ENCODE data around the gene BMPR1B.

DNA sequence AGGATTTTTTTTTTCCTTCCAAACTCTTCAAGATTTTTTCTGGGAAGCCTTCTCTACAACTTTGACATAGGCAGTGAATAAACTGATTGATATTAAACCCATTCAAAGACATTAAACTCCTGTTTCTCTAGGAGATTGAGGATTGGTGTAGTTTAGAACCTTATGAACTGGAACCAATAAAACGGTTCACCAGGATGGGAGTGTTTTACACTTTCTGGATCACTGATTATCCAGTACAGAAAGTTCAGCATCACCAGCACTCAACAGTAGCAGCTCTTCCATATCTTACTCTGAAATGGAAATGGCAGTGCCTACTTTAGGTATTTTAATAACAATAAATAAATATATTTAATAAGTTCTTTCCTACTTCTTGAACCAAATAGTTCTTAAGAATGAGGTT lies 76.7 kb downstream of the BMPR1B start:
- TF ChIP-seq CTCF (IDR thresholded peaks at IDR 0.05; ENCODE audit: borderline replicate concordance, extremely low read depth, low read length, poor library complexity, severe bottlenecking), result no peak
- TF ChIP-seq EZH2 (IDR thresholded peaks at IDR 0.05; ENCODE audit: borderline replicate concordance, low read depth, low read length, severe bottlenecking), result no peak

Measured in DND-41 (cell line).